Fibroblast of lung (primary cell): ENCODE measurements around the gene CHIT1.

Experiments used
- EZH2 ChIP-seq: IDR thresholded peaks from 2 replicates; pipeline ENCODE4 v1.5.1; 2012; ENCODE audit warnings: low read length, control low read depth, mild to moderate bottlenecking; ENCODE audit errors: missing control alignments
- TF ChIP-seq, protein P1 (sequence below), 2 donors: IDR thresholded peaks in 1 of 2; conservative IDR thresholded peaks in 1 of 2; 1 replicate in 1 of 2; 2 replicates in 1 of 2; pipeline ENCODE4 v1.5.1; 2011 to 2012; ENCODE audit warnings: low read length in 2 of 2, control low read depth in 1 of 2, inconsistent platforms in 1 of 2, low read depth in 1 of 2, mild to moderate bottlenecking in 1 of 2

GRCh38 chr1:203229471-203230135, at the start of gene CHIT1:
- TF ChIP-seq, protein P1, sequence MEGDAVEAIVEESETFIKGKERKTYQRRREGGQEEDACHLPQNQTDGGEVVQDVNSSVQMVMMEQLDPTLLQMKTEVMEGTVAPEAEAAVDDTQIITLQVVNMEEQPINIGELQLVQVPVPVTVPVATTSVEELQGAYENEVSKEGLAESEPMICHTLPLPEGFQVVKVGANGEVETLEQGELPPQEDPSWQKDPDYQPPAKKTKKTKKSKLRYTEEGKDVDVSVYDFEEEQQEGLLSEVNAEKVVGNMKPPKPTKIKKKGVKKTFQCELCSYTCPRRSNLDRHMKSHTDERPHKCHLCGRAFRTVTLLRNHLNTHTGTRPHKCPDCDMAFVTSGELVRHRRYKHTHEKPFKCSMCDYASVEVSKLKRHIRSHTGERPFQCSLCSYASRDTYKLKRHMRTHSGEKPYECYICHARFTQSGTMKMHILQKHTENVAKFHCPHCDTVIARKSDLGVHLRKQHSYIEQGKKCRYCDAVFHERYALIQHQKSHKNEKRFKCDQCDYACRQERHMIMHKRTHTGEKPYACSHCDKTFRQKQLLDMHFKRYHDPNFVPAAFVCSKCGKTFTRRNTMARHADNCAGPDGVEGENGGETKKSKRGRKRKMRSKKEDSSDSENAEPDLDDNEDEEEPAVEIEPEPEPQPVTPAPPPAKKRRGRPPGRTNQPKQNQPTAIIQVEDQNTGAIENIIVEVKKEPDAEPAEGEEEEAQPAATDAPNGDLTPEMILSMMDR (conservative IDR thresholded peaks at IDR 0.05 in 1 of 2, IDR thresholded peaks at IDR 0.05 in 1 of 2; ENCODE audit: low read depth in 1 of 2, low read length in 2 of 2) = no peak
- no peak for TF ChIP-seq EZH2
